C4-2B (cell line): Measurements from ENCODE around the gene TMEM256.

Experiments used
- CTCF ChIP-seq: fragments of 450-650 bp; conservative IDR thresholded peaks from 2 replicates; pipeline ENCODE4 v1.5.1; 2017; ENCODE audit warnings: mild to moderate bottlenecking
- ZFX ChIP-seq: fragments of 450-650 bp; IDR thresholded peaks from 2 replicates; pipeline ENCODE4 v1.6.1; 2017

DNA sequence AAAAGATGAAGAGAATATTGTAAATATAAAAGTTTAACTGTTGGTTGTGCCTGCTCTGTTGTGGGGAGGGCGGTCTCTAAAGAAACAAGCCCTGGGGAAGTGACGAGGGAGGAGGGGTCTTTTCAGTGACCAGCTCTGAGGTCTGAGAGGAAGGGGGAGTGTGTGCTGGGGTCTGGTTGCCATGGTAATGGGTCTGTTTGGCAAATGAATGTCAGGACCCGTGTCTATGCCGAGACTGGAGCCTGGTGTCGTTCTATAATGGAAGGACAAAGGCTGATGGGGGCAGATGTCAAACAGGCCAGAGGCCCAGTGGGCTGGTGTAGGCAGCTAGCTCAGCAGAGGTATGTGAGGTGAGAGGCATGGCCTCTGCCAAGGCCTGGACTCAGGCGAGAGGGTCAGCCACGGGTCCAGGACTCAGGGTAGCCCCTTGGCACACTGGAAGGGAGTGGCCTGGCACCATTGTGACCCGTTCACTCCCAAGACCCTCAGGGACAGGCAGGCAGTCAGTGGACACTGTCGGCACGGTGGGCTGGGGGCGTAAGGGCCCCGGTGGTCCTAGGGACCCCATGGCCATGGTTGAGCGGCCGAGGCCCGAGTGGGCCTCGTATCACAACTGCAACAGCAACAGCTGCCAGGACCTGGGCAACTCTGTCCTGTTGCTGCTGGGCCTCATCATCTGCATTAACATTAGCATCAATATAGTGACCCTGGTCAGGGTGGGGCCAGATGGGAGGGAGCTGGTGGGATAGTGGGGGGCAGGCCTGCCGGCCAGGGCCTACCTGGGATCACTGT is 16.1 kb upstream of the TMEM256 start, which contains the start of gene SPEM1:
- no peak for TF ChIP-seq CTCF
- no peak for TF ChIP-seq ZFX
